ENCODE measurements around the gene KLHL5.
"Not testable (repeated sequence)": the region's sequence is repeated elsewhere in the genome, so short reads cannot be mapped to it uniquely, and the experiment has no call there.

Gene KLHL5

DNA sequence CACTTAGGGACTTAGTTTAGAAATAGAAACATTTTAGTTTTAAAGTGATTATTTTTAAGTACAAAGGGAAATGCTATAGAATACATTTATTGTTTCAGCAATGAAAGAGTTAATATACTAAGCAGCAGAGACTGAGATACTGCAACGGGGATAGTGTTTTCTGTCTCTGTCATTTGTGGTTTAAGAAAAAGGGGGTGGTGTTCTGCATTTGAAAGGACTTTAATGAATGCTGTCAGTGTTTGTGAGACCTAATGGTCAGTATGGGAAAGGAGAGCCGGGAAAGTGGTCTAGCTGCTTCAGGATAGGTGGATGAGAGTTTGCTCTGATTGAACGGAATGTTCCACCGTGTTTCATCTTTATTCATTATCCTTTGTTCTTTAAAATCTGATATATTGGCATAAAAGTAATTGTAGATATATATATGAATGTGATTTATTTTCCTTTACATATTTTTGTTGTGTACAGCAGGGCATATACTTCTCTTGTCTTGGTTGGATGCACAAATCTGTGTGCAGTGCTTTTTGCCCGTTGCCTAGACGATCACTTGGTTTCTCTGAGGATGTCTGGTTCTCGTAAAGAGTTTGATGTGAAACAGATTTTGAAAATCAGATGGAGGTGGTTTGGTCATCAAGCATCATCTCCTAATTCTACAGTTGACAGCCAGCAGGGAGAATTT lies at the start of gene KLHL5:
KLHL5 (plus strand) TSS at position 139 of the 676 bp plus-strand sequence; CDS start at position 560, 421 bp downstream.
- no peak for DNase-seq

DNA sequence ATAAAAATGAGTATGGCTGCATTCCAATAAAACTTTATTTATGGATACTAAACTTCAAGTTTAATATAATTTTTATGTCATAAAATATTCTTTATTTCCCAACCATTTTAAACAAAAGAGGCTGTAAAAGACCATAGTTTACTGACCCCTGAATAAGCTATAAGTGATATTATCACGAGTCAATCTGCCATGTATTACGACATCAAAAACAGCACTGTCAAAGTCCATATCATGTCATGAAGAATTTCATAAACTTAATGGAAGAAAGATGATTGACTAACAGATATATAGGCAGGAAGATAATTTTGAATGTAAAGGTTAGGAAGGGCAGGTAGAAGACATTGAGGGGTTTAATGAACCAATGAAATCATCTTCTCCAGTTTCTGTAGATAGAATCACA lies 48.0 kb upstream of the KLHL5 start:
- no peak for DNase-seq

DNA sequence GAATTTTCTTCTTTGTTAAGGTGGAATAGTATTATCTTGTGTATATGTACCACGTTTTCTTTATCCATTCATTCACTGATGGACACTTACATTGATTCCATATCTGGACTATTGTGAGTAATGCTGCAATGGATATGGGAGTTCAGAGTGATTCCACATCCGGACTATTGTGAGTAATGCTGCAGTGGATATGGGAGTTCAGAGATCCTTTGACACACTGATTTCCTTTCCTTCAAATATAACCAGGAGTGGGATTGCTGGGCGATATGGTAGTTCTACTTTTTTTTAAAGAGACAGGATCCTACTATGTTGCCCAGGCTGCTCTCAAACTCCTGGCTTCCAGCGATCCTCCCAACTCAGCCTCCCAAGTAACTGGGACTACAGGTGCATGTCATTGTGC lies 41.9 kb upstream of the KLHL5 start:
- no peak for DNase-seq

DNA sequence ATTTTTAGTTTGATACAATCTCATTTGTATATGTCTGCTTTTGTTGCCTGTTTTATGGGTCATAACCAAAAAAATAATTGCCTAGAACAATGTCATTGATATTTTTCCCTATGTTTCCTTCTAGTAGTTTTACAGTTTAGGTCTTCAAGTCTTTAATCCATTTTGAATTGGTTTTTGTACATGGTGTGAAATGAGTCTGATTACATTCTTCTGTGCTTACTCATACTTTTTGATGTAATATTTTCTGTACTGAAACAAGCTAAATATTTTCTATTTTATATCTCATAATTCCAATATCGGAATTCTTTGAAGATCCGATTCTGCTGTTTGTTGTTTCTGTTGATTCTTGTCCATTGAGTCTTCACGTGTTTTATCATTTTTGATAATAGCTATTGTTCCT lies 40.4 kb upstream of the KLHL5 start:
- no peak for DNase-seq

DNA sequence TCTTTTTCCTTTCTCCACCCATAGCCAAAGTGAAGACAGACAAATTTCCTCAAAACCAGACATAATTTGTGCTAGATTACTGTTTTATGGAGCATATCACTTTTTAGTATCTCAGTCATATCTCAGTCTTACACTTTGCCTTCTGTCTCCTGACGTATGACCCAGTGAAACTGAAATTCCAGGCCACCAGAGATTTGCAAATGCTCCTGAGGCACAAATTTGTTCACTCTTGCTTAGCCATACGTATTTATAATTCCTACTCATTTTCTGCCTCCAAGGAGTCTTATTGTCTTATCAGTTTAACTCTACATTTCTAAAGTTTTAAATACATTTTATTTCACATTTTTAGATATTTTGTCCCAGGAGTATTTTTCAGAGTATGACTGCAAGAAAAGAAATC lies 39.8 kb upstream of the KLHL5 start:
- DNase-seq, result no peak

- no peak for DNase-seq
These were observed 39.0 kb upstream of the KLHL5 start for GRCh38 chr4:39023059-39023458.

- DNase-seq, result no peak
These were observed 37.6 kb upstream of the KLHL5 start for GRCh38 chr4:39024311-39024865.

GRCh38 chr4:39025552-39026085 lies 36.4 kb upstream of the KLHL5 start:
- no peak for DNase-seq

- DNase-seq, result no peak
These were observed 35.9 kb upstream of the KLHL5 start for GRCh38 chr4:39026096-39026495.

GRCh38 chr4:39029752-39030694 lies 32.0 kb upstream of the KLHL5 start:
- no peak for DNase-seq

- no peak for DNase-seq
These were observed 31.3 kb upstream of the KLHL5 start for GRCh38 chr4:39030725-39031124.

GRCh38 chr4:39031590-39032020 lies 30.4 kb upstream of the KLHL5 start:
- DNase-seq, result not testable (repeated sequence)

- DNase-seq, result no peak
These were observed 29.6 kb upstream of the KLHL5 start, which contains the start of gene TMEM156 for GRCh38 chr4:39032218-39033085. Gene TMEM156 (minus strand): TSS chr4:39032409. CDS start chr4:39032313, 96 bp downstream.

DNA sequence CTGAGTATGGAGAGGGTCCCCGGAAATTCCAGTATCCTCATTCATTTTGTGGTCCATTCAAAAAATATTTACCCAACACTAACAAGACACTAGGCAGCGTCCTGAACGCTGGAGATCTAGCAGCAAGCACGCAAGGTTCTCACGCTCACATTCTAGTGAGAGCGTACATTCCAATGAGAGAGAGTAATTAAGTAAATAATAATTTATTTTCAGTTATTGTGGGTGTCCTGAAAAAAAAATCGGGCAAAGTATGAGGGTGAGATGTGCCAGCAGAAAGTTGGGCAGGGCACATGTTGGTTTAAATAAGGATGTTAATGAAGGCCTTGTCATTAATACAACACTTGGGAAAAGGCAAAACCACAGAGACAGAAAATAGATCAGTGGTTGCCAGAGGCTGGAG lies 25.9 kb upstream of the KLHL5 start:
- DNase-seq, result no peak

DNA sequence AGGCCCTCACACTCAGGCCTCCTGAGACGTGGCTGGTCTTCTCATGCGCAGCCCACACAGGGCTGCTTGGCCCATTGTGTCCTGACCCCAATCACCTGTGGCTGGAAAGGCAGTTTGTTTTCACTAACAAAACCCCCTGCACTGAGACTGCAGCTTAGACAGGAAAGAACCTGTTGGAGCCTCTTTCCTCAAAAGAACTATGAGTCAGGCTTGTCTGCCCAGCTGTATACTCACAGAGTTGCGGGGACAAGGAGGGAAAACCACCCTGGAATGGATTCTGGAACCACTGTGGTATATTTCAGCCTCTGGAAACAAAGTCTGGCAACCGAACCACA lies 24.6 kb upstream of the KLHL5 start:
- no peak for DNase-seq

DNA sequence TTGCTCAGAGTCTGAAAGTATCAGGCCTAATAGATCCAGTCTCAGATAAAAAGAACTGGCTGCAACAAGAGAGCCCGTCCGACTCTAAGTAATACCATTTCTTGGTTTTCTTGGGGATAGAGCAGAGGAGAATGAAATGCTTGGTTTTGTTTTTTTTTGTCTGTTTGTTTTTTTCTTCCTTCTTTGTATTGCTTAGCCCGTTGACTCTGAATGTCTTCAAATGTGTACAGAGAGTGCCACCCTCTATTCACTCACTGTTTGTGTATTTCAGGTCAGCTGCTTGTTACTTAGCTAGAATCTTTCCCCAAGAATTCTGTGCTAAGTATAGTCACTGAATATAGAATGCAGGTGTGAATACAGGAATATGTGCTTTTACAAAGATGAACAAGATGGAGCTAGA lies 24.1 kb upstream of the KLHL5 start:
- DNase-seq, result no peak

DNA sequence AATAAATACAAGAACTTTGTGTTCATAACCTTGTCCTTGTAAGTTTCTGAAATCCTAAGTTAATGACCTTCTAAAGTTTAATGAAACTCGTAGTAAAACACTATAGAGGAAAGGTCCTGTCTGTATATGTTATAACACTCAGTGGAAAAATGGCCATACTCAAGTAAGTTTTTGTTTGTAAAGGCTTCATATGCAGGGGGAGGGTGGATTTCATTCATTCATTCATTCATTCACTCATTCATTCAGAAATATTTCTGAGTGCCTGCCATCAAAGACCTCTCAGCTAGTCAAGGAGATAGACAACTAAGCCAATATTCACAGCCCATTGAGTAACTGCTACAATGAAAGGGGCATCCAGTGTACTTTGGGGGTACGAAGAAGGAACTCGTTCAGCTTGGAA lies 22.9 kb upstream of the KLHL5 start:
- DNase-seq, result no peak

DNA sequence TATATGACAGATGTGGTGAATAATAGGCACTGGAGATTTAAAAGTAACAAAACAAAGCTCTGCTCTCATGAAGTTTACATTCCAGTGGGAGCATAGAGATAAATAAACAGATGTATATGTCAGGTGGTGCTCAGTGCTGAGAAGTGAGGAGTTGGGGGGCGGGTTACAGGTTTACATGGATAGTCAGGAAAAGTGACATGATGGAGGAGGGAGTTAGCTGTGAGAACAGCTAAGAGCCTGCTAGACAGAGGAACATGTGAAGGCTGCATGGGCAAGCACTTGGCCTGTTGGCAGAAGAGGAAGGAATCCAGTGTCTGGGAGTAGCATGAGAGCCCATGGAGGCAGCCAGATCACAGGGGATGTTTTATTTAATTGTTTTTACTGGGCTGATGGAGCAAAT lies 19.7 kb upstream of the KLHL5 start:
- no peak for DNase-seq

DNA sequence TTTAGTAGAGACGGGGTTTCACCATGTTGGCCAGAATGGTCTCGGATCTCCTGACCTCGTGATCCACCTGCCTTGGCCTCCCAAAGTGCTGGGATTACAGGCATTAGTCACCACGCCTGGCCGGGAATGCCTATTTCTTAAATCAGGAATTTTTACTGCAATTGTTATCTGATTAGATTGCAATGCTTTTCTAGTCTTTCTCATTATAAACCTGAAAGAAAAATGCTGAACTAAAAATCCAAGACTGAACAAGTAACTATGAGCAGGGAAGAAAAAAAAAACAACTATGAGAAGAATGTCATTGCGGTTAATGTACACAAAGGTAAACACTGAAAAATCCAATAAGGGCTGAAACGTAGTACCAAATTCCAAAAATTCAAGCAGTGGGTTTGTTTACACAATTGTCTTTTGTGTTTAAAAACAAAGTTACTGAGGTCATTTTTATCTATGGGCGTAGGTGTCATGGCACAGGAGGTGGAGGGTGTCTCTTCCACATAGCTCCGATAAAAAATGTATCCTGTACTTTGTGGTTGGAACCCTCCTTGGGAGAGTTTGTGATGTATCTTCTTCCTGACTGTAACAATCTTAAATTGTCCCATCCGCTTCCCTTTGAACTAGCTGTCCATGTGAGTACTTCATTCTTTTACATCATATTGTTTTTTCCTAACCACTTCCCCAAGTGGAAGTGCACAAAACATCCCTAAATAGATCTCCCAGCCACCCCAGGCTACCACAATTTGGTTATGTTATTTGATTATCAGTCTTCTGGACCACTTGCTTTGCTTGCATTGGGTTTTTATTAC lies 18.8 kb upstream of the KLHL5 start:
- DNase-seq, result no peak

DNA sequence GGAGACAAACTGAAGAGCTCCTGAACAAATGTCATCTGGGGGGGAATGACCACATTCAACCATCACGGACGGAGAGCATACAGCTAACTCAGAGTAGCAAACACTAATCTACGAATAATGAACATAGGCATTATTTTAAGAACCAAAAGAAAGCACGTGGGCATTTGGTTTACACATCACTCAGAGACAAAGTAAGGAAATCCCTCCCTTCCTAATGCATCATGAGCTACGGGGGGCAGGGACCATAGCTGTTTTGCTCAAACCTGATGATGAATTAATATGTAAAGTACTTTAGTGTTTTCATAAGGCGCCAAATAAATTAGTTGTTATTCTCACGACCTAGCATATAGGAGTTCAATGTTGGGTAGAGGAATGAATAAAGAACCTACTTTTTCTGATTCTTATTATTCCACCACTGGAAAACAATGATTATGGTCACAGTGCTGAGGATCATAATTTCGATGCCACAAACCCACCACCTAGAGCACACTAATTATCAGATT lies 18.1 kb upstream of the KLHL5 start:
- no peak for DNase-seq

- DNase-seq, result peak; percentile 41
These were observed 17.6 kb upstream of the KLHL5 start for GRCh38 chr4:39044364-39044955.
